ENCODE data around the gene STARD13. TPM values are rescaled to one million over a fixed set of nuclear protein-coding genes. Genes with fewer than 3 reads are reported as not detected.

STARD13 gene
- total RNA-seq, 6 experiments from 2014 or later = 27.9 to 38.3 (median 34.5) TPM

DNA sequence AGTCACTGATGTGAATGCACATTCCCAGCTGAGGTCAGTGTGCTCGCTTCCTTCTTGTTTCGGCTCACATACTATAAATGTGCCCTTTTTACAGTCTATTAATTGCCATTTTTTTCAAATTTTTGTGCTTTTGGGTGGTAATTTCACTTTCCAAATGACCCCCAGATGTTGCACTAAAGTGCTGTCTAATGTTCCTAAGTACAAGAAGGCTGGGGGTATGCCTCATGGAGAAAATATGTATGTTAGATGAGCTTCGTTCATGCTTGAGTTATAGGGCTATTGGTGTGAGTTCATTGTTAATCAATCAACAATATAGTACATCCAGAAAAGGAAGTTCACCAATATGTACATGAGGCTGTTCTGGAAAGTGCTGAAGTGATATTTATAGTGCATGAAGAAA lies 184.7 kb downstream of the STARD13 start:
- Mint-ChIP-seq H3K27ac (no peak overlapping the region), H3K4me3 (no peak overlapping the region), H3K36me3 (ENCODE audit: low read depth) (peaks cover 46% of the 10 kb centered on the region), H3K9me3 (peaks cover 8% of the 10 kb centered on the region; the same call in 1 of the 2 replicates), H3K27me3 (ENCODE audit: insufficient read depth) (peaks cover 2% of the 10 kb centered on the region), H3K4me1 (ENCODE audit: low read depth) (peaks cover 21% of the 10 kb centered on the region)
- DNase-seq = no peak
- TF ChIP-seq, protein P1, sequence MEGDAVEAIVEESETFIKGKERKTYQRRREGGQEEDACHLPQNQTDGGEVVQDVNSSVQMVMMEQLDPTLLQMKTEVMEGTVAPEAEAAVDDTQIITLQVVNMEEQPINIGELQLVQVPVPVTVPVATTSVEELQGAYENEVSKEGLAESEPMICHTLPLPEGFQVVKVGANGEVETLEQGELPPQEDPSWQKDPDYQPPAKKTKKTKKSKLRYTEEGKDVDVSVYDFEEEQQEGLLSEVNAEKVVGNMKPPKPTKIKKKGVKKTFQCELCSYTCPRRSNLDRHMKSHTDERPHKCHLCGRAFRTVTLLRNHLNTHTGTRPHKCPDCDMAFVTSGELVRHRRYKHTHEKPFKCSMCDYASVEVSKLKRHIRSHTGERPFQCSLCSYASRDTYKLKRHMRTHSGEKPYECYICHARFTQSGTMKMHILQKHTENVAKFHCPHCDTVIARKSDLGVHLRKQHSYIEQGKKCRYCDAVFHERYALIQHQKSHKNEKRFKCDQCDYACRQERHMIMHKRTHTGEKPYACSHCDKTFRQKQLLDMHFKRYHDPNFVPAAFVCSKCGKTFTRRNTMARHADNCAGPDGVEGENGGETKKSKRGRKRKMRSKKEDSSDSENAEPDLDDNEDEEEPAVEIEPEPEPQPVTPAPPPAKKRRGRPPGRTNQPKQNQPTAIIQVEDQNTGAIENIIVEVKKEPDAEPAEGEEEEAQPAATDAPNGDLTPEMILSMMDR (IDR thresholded peaks at IDR 0.05) = no peak

DNA sequence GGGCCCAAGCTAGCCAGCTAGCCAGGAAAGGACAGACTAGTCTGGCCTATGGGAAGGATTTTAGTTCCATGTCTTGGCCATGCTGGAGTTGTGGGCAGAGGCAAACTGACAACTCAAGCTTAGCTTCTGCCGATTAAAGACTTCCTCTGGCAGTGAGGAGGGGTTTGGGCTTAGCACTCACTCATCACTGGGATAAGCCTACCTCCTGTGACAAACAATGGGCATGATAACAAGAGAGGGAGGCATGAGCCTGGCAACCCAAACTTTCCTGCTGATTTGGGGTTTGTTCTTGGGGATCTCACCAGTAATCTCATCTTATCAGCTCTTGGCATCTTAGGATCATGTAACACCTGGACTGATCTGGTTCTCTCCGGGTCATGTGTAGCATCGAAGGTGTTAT lies 185.7 kb downstream of the STARD13 start:
- TF ChIP-seq, protein P1 (IDR thresholded peaks at IDR 0.05) = no peak
- H3K9me3 Mint-ChIP-seq = peaks cover 8% of the 10 kb centered on the region; the same call in 1 of the 2 replicates
- no peak for DNase-seq
- H3K4me1 Mint-ChIP-seq (ENCODE audit: low read depth) = peaks cover 21% of the 10 kb centered on the region
- H3K36me3 Mint-ChIP-seq (ENCODE audit: low read depth) = peaks cover 37% of the 10 kb centered on the region
- no peak overlapping the region for H3K4me3 Mint-ChIP-seq
- H3K27me3 Mint-ChIP-seq (ENCODE audit: insufficient read depth) = peaks cover 2% of the 10 kb centered on the region
- no peak overlapping the region for H3K27ac Mint-ChIP-seq

DNA sequence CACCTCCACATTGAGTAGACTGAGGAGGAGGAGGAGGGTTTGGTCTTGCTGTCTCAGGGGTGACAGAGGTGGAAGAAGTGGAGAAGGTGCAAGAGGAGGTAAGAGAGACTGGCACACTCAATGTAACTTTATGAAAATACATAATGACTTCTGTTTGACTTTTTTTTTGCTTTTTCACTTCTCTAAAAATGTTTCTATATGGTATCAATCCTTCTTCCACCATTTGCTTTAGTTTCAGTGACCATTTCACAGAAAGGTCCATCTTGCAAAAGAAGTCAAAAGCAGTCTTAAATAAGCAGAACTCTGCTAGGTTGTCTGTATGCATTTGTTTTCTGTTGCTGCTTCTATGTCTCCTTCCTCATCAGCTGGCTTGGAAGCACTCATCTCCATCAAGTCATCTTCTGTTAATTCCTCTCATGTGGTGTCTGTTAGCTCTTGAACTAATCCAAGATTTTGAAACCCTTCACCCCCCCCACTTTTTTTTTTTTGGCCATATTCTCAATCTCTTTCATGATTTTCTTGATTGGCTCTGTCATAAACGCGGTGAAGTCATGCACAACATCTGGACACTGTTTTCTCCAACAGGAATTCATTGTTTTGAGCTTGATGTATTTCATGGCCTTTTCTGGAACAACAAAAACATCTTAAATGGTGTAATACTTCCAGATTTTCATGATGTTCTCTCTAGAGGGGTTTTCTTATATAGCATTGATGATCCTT lies 188.5 kb downstream of the STARD13 start:
- DNase-seq = no peak
- H3K27me3 Mint-ChIP-seq (ENCODE audit: insufficient read depth) = no peaks in the 10 kb centered on the region; the same call in none of the 2 replicates

DNA sequence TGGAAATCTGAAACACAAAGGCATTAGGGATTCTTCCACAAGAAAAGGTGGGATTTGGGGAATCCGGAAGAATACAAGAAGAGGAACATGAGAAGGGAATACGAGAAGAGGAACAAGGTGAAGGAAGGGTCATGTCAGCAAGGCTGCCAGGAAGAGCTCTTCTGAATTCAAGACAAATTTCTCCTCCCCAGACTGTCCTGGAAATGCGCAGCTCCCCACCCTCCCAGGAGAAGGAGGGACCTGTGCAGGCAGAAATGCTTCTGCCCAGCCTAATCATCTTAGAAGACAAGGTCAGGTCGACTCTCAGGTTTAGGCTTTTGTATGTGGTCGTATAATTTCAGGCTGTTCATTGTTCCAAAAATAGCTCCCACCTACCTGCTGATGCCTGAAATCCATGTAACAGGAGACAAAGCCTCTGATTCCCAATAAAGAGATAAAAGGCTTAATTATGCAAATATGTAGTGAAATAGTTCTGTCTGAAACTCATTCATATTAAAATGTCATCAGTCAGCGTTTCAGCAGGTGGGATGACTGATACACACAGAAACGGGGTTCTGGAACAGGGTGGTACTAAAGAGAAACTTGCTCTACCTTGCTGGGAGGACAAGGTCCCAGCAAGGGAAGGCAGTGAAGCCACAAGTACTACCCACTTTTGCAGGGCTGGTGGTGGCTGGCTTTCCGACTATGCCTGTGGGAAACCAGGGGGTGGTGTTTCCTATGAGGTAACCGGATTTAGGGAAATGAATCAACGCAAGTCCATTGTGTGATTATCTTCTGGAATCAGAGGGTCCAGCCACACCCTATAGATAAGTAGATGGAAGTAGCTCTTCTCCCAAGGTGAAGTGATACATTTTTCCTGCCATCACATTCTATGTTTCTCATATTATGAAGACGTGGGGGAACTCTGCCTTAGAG lies 193.2 kb downstream of the STARD13 start:
- Mint-ChIP-seq H3K4me3 (no peak overlapping the region), H3K27ac (no peak overlapping the region), H3K36me3 (ENCODE audit: low read depth) (no peaks in the 10 kb centered on the region), H3K9me3 (no peaks in the 10 kb centered on the region; the same call in 1 of the 2 replicates), H3K27me3 (ENCODE audit: insufficient read depth) (peaks cover 5% of the 10 kb centered on the region), H3K4me1 (ENCODE audit: low read depth) (peaks cover 28% of the 10 kb centered on the region)
- TF ChIP-seq, protein P1 (IDR thresholded peaks at IDR 0.05) = no peak
- no peak for DNase-seq

More for the DNA sequence above, 188.5 kb downstream of the STARD13 start:
- H3K4me1 Mint-ChIP-seq (ENCODE audit: low read depth) = peaks cover 15% of the 10 kb centered on the region
- no peak overlapping the region for H3K27ac Mint-ChIP-seq
- peaks cover 8% of the 10 kb centered on the region; the same call in 1 of the 2 replicates for H3K9me3 Mint-ChIP-seq
- no peak overlapping the region for H3K4me3 Mint-ChIP-seq
- H3K36me3 Mint-ChIP-seq (ENCODE audit: low read depth) = peaks cover 13% of the 10 kb centered on the region; the same call in 1 of the 2 replicates
- TF ChIP-seq, protein P1 (IDR thresholded peaks at IDR 0.05) = no peak

DNA sequence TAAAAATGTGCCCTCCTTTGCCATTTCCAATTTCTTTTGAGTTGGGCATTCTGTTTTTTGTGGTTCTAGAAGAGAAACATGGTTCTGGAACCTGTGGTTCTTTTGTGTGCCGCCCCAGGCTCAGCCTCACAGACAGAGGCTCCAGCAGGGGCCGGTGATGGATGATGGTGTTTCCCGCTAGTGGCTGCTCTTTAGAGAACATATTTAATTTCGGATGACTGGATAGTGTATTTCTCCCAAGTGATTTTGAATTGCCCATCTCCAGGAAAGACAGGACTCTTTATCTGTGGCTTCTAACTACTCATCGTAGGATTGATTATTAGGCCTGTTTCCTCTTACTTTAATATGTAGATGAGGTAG lies 194.2 kb downstream of the STARD13 start:
- H3K4me3 Mint-ChIP-seq = no peak overlapping the region
- TF ChIP-seq, protein P1 (IDR thresholded peaks at IDR 0.05) = no peak
- H3K27me3 Mint-ChIP-seq (ENCODE audit: insufficient read depth) = peaks cover 5% of the 10 kb centered on the region; the same call in 1 of the 2 replicates
- peaks cover 38% of the 10 kb centered on the region for H3K4me1 Mint-ChIP-seq (ENCODE audit: low read depth)
- DNase-seq = no peak
- no peaks in the 10 kb centered on the region for H3K36me3 Mint-ChIP-seq (ENCODE audit: low read depth)
- H3K27ac Mint-ChIP-seq = no peak overlapping the region
- H3K9me3 Mint-ChIP-seq = no peaks in the 10 kb centered on the region
